H9 (cell line): ENCODE data around the gene PTPRK. TPM values are rescaled to one million over a fixed set of nuclear protein-coding genes. Genes with fewer than 3 reads are reported as not detected.
A peak's percentile ranks its signal among the peaks of the same experiment; 100 is the strongest.

Experiments
- DNase-seq: peaks from one replicate; pipeline ENCODE4 v3.0.0-alpha.2; 2017
- H2AFZ ChIP-seq: one replicate; pipeline ENCODE4 v1.6.1; 2013; ENCODE audit warnings: mild to moderate bottlenecking, low read length, control low read depth, moderate library complexity
- H2AK5ac ChIP-seq: 2 replicates; pipeline ENCODE4 v1.6.1; 2013; ENCODE audit warnings: low read length, control low read depth, mixed read lengths; ENCODE audit not compliant: insufficient read length
- H2BK120ac ChIP-seq: one replicate; pipeline ENCODE4 v1.6.1; 2013; ENCODE audit warnings: low read depth, mild to moderate bottlenecking, low read length, control low read depth, inconsistent platforms; ENCODE audit not compliant: poor library complexity, severe bottlenecking
- H2BK12ac ChIP-seq: 2 replicates; pipeline ENCODE4 v1.6.1; 2013; ENCODE audit warnings: low read length, control low read depth, mixed read lengths, low read depth; ENCODE audit not compliant: insufficient read length
- H2BK15ac ChIP-seq: 2 replicates; pipeline ENCODE4 v1.6.1; 2013; ENCODE audit warnings: low read depth, low read length, control low read depth
- H2BK20ac ChIP-seq: one replicate; pipeline ENCODE4 v1.6.1; 2013; ENCODE audit warnings: low read depth, mild to moderate bottlenecking, low read length, control low read depth, inconsistent platforms; ENCODE audit not compliant: poor library complexity, severe bottlenecking
- H2BK5ac ChIP-seq: 2 replicates; pipeline ENCODE4 v1.6.1; 2013; ENCODE audit warnings: low read length, control low read depth, mixed read lengths; ENCODE audit not compliant: insufficient read length
- H3K14ac ChIP-seq: 2 replicates; pipeline ENCODE4 v1.6.1; 2013; ENCODE audit warnings: low read length, control low read depth; ENCODE audit not compliant: insufficient read depth
- H3K18ac ChIP-seq: 2 replicates; pipeline ENCODE4 v1.6.1; 2013; ENCODE audit warnings: low read depth, mild to moderate bottlenecking, mixed read lengths, low read length, control low read depth; ENCODE audit not compliant: insufficient read length
- H3K23ac ChIP-seq: 2 replicates; pipeline ENCODE4 v1.6.1; 2013; ENCODE audit warnings: low read length, control low read depth, mixed read lengths, low read depth; ENCODE audit not compliant: insufficient read length
- H3K23me2 ChIP-seq: 2 replicates; pipeline ENCODE4 v1.6.1; 2013; ENCODE audit warnings: low read depth, mild to moderate bottlenecking, mixed read lengths, low read length, control low read depth; ENCODE audit not compliant: insufficient read length, poor library complexity, severe bottlenecking
- H3K27ac ChIP-seq: 2 replicates; pipeline ENCODE4 v1.5.1; 2013; ENCODE audit warnings: low read length, control low read depth, mixed read lengths, low read depth; ENCODE audit not compliant: insufficient read length
- H3K27me3 ChIP-seq: 2 replicates; pipeline ENCODE4 v1.6.1; 2013; ENCODE audit warnings: low read length, control low read depth, inconsistent platforms; ENCODE audit not compliant: insufficient read depth
- H3K4ac ChIP-seq: 2 replicates; pipeline ENCODE4 v1.6.1; 2013; ENCODE audit warnings: low read depth, mild to moderate bottlenecking, control low read depth, inconsistent platforms, low read length, moderate library complexity
- H3K4me1 ChIP-seq: 2 replicates; pipeline ENCODE4 v1.6.1; 2013; ENCODE audit warnings: low read length, control low read depth, inconsistent platforms; ENCODE audit not compliant: insufficient read depth
- H3K4me2 ChIP-seq: 2 replicates; pipeline ENCODE4 v1.6.1; 2013; ENCODE audit warnings: low read length, control low read depth, mixed read lengths; ENCODE audit not compliant: insufficient read length, insufficient read depth
- H3K56ac ChIP-seq: 2 replicates; pipeline ENCODE4 v1.6.1; 2013; ENCODE audit warnings: low read depth, mild to moderate bottlenecking, mixed read lengths, low read length, control low read depth; ENCODE audit not compliant: insufficient read length
- H3K79me1 ChIP-seq: 2 replicates; pipeline ENCODE4 v1.6.1; 2013; ENCODE audit warnings: low read depth, mild to moderate bottlenecking, moderate library complexity, low read length, control low read depth, inconsistent platforms; ENCODE audit not compliant: insufficient read depth, poor library complexity, severe bottlenecking
- H3K79me2 ChIP-seq: 2 replicates; pipeline ENCODE4 v1.6.1; 2013; ENCODE audit warnings: low read length, control low read depth, inconsistent platforms; ENCODE audit not compliant: insufficient read depth
- H3K9ac ChIP-seq: 2 replicates; pipeline ENCODE4 v1.6.1; 2013; ENCODE audit warnings: low read length, control low read depth, mixed read lengths; ENCODE audit not compliant: insufficient read length; ENCODE audit errors: extremely low read depth
- H3K9me3 ChIP-seq: one replicate; pipeline ENCODE4 v1.6.1; 2013; ENCODE audit warnings: low read depth, low read length, inconsistent platforms; ENCODE audit not compliant: control insufficient read depth
- H3T11ph ChIP-seq: one replicate; pipeline ENCODE4 v1.6.1; 2013; ENCODE audit warnings: mild to moderate bottlenecking, low read length, control low read depth, inconsistent platforms
- H4K20me1 ChIP-seq: one replicate; pipeline ENCODE4 v1.6.1; 2013; ENCODE audit not compliant: control insufficient read depth, insufficient read length, insufficient read depth
- H4K5ac ChIP-seq: 2 replicates; pipeline ENCODE4 v1.6.1; 2013; ENCODE audit warnings: low read depth, mild to moderate bottlenecking, mixed read lengths, low read length, control low read depth; ENCODE audit not compliant: insufficient read length
- H4K8ac ChIP-seq: replicated peaks from 2 replicates; pipeline ENCODE4 v1.6.1; 2013; ENCODE audit warnings: low read length, control low read depth, mixed read lengths, low read depth; ENCODE audit not compliant: insufficient read length
- H4K91ac ChIP-seq: 2 replicates; pipeline ENCODE4 v1.6.1; 2013; ENCODE audit warnings: low read depth, mild to moderate bottlenecking, moderate library complexity, mixed read lengths, low read length, control low read depth; ENCODE audit not compliant: insufficient read length
- H3K27ac Mint-ChIP-seq, 3 experiments: 2 replicates in 2 of 3; 3 replicates in 1 of 3; pipeline ENCODE4 v1.8.0; 2020 to 2021; ENCODE audit warnings: mixed read lengths in 3 of 3, mild to moderate bottlenecking in 1 of 3, moderate library complexity in 1 of 3
- H3K27me3 Mint-ChIP-seq: 2 replicates; pipeline ENCODE4 v1.8.0; 2021; ENCODE audit warnings: low read depth, mild to moderate bottlenecking, moderate library complexity, mixed read lengths
- H3K36me3 Mint-ChIP-seq, 3 experiments: 2 replicates in 2 of 3; 3 replicates in 1 of 3; pipeline ENCODE4 v1.8.0; 2020 to 2021; ENCODE audit warnings: low read depth in 3 of 3, mixed read lengths in 3 of 3; ENCODE audit not compliant: insufficient read depth in 1 of 3
- H3K4me1 Mint-ChIP-seq, 2 experiments: 2 replicates each; pipeline ENCODE4 v1.8.0; 2020; ENCODE audit warnings: mixed read lengths in 2 of 2
- H3K4me3 Mint-ChIP-seq, 2 experiments: 2 replicates in 1 of 2; 3 replicates in 1 of 2; pipeline ENCODE4 v1.8.0; 2020 to 2021; ENCODE audit warnings: mild to moderate bottlenecking in 2 of 2, mixed read lengths in 2 of 2, moderate library complexity in 1 of 2
- H3K9me3 Mint-ChIP-seq, 2 experiments: 2 replicates in 1 of 2; 3 replicates in 1 of 2; pipeline ENCODE4 v1.8.0; 2020; ENCODE audit warnings: mild to moderate bottlenecking in 2 of 2, mixed read lengths in 2 of 2, moderate library complexity in 1 of 2
- CTCF ChIP-seq: fragments of 200-600 bp; sonication (generic); conservative IDR thresholded peaks from 3 replicates; pipeline ENCODE4 v1.8.0; 2021; ENCODE audit warnings: antibody characterized with exemption, mild to moderate bottlenecking
- WGBS: extraction: QIAGEN DNeasy Blood & Tissue Kit; methylation state at CpG from one replicate; pipeline ENCODE4 v1.1.7; 2013; ENCODE audit warnings: missing lambda C conversion rate, low lambda C conversion rate, mixed read lengths; ENCODE audit not compliant: insufficient read length; ENCODE audit errors: extremely low coverage; 5-methylcytosine and 5-hydroxymethylcytosine counted together
- total RNA-seq: library from RNA; stranded (reverse); gene quantifications from 2 replicates; pipeline ENCODE4 v1.2.1, GENCODE V29; 2021

Gene PTPRK
- total RNA-seq, 1 experiment from 2014 or later = 47.9 TPM

GRCh38 chr6:128519132-128519930 is 1.1 kb downstream of the PTPRK start:
- H3T11ph ChIP-seq = no peak overlapping the region
- no peaks in the 10 kb centered on the region for H3K27me3 ChIP-seq
- no peak overlapping the region for H2BK120ac ChIP-seq
- Mint-ChIP-seq H3K4me1 (peaks cover 30 to 32% of the 10 kb centered on the region in 2 experiments), H3K9me3 (no peaks in the 10 kb centered on the region; a peak in 1 of 5 replicates), H3K4me3 (peak overlapping the region; percentile 95 to 98), H3K27ac (peak overlapping the region; percentile 99 to 100 (median 99); a peak in 6 of 7 replicates), H3K27me3 (peaks cover 1% of the 10 kb centered on the region; the same call in 1 of the 2 replicates), H3K36me3 (no peaks in the 10 kb centered on the region; a peak in 1 of 7 replicates)
- no peak overlapping the region for H3K27ac ChIP-seq
- H2AFZ ChIP-seq = no peak overlapping the region
- H2BK20ac ChIP-seq = no peak overlapping the region
- H3K79me1 ChIP-seq = no peaks in the 10 kb centered on the region
- no peak overlapping the region for H4K8ac ChIP-seq
- H2AK5ac ChIP-seq = no peak overlapping the region
- DNase-seq = peak; percentile 75
- H4K20me1 ChIP-seq = no peaks in the 10 kb centered on the region
- H3K4ac ChIP-seq = peak overlapping the region; percentile 1; the same call in 1 of the 2 replicates
- H3K4me1 ChIP-seq = no peaks in the 10 kb centered on the region
- H3K56ac ChIP-seq = no peak overlapping the region
- peaks cover 15% of the 10 kb centered on the region; the same call in 1 of the 2 replicates for H3K79me2 ChIP-seq
- peak; percentile 52; the same call in 1 of the 3 replicates for TF ChIP-seq CTCF
- no peak overlapping the region for H2BK12ac ChIP-seq
- peak overlapping the region; percentile 95 for H3K14ac ChIP-seq
- H3K9me3 ChIP-seq = no peaks in the 10 kb centered on the region
- no CpG with 5 or more reads among the region's 46 CpGs for WGBS
- no peak overlapping the region; the same call in 1 of the 2 replicates for H2BK15ac ChIP-seq
- H4K91ac ChIP-seq = peak overlapping the region; percentile 71
- peaks cover 18% of the 10 kb centered on the region for H3K23me2 ChIP-seq
- H3K18ac ChIP-seq = peak overlapping the region; percentile 95
- no peak overlapping the region for H2BK5ac ChIP-seq
- H3K9ac ChIP-seq = peak overlapping the region; percentile 94
- H3K23ac ChIP-seq = no peak overlapping the region
- H4K5ac ChIP-seq = peak overlapping the region; percentile 61
- H3K4me2 ChIP-seq = peak overlapping the region; percentile 91
